ENCODE data around the gene SCAF4.

DNA sequence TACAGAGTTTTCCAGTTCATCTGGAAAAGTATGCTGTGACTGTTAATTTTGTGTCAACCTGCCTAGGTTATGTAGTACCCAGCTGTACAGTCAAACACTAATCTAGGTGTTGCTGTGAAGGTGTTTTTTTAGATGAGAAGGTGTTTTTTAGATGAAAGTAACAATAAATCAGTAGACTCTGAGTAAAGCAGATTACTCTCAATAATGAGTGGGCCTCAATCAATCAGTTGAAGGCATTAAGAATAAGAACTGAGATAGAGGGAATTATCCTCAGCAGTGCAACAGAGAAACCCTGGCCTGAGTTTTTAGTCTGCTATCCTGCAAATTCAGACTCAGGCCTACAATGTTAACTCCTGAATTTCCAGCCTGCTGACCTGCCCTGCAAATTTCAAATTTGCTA lies 33.5 kb downstream of the SCAF4 start:
- TF ChIP-seq, protein P1, sequence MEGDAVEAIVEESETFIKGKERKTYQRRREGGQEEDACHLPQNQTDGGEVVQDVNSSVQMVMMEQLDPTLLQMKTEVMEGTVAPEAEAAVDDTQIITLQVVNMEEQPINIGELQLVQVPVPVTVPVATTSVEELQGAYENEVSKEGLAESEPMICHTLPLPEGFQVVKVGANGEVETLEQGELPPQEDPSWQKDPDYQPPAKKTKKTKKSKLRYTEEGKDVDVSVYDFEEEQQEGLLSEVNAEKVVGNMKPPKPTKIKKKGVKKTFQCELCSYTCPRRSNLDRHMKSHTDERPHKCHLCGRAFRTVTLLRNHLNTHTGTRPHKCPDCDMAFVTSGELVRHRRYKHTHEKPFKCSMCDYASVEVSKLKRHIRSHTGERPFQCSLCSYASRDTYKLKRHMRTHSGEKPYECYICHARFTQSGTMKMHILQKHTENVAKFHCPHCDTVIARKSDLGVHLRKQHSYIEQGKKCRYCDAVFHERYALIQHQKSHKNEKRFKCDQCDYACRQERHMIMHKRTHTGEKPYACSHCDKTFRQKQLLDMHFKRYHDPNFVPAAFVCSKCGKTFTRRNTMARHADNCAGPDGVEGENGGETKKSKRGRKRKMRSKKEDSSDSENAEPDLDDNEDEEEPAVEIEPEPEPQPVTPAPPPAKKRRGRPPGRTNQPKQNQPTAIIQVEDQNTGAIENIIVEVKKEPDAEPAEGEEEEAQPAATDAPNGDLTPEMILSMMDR (conservative IDR thresholded peaks at IDR 0.05 in 1 of 2, IDR thresholded peaks at IDR 0.05 in 1 of 2; ENCODE audit: extremely low read depth in 1 of 2, insufficient read depth in 1 of 2, low read depth in 1 of 2, low read length in 2 of 2) = no peak
- no peak for TF ChIP-seq EZH2 (IDR thresholded peaks at IDR 0.05; ENCODE audit: borderline replicate concordance, low read length)
